Psoas muscle (tissue), 8 donors: ENCODE results near the gene ZNF618. TPM values are rescaled to one million over a fixed set of nuclear protein-coding genes. Genes with fewer than 3 reads are reported as not detected.

ENCODE experiments used
- ATAC-seq, 4 donors: fragments of 200-7000 bp; cut with Tn5 transposase; one replicate each; pipeline ENCODE4 v1.9.1; 2020; ENCODE audit warnings: moderate library complexity in 3 of 4, mild to moderate bottlenecking in 2 of 4
- DNase-seq, 2 donors: peaks; one replicate each; pipeline ENCODE4 v3.0.0-alpha.2; 2020
- H3K27ac ChIP-seq: fragments of 200-600 bp; one replicate; pipeline ENCODE4 v1.8.0; 2022
- H3K27me3 ChIP-seq, 3 donors: fragments of 200-600 bp in 1 of 3; one replicate each; pipeline versions ENCODE4 v1.6.1 to v1.8.0; 2013 to 2022; ENCODE audit warnings: low read length in 2 of 3, mild to moderate bottlenecking in 2 of 3, moderate library complexity in 1 of 3; ENCODE audit not compliant: insufficient read depth in 3 of 3
- H3K36me3 ChIP-seq, 2 donors: fragments of 200-600 bp in 1 of 2; one replicate each; pipeline versions ENCODE4 v1.6.1 to v1.8.0; 2013 to 2022; ENCODE audit warnings: low read depth in 1 of 2, mild to moderate bottlenecking in 1 of 2, moderate library complexity in 1 of 2; ENCODE audit not compliant: insufficient read depth in 1 of 2
- H3K4me1 ChIP-seq: fragments of 200-600 bp; one replicate; pipeline ENCODE4 v1.8.0; 2022
- H3K4me3 ChIP-seq: fragments of 200-600 bp; one replicate; pipeline ENCODE4 v1.8.0; 2022; ENCODE audit warnings: mild to moderate bottlenecking
- H3K9me3 ChIP-seq: fragments of 200-600 bp; one replicate; pipeline ENCODE4 v1.8.0; 2022
- WGBS, 3 donors: extraction: QIAGEN DNeasy Blood & Tissue Kit; methylation state at CpG; one replicate each; pipeline versions ENCODE4 v1.1.6 to v1.1.7; 2013; 5-methylcytosine and 5-hydroxymethylcytosine counted together
- intact Hi-C, 2 donors: fragments of 100-400 bp; cut with DNase I; formaldehyde crosslinking; loops; one replicate each; pipeline versions ENCODE4 v1.11.0 to v1.14.2; 2022
- polyA plus RNA-seq, 3 donors: library from polyadenylated mRNA; stranded (reverse); fragments of 200-250 nt; gene quantifications; one replicate each; pipeline ENCODE4 v1.2.3, GENCODE V29; 2013
- total RNA-seq, 4 donors: library from RNA; stranded (reverse); fragmentation: NEBNext Ultra II Directional in 2 of 4; extraction: Animal tissue kit (Norgen Biotek cat#: 25700) in 2 of 4; gene quantifications; one replicate each; pipeline versions ENCODE4 v1.2.1 to v1.2.4, GENCODE V29; 2021 to 2023
- TF ChIP-seq, protein P1 (sequence below): fragments of 200-600 bp; IDR thresholded peaks from one replicate; pipeline ENCODE4 v1.8.0; 2022; ENCODE audit warnings: antibody characterized with exemption
- donor health status: healthy with polysubstance abuse.
- donor health status: DM: no; HTN: no; CAD: no; lungs with moderate emphysema.
- donor health status: Bipolar disorder and iron deficiency.
- donor health status: healthy.
- donor health status: DM: yes; HTN: yes; CAD: no.
- donor health status: DM: no; HTN: no; CAD: no.
- donor health status: DM: no; HTN: no; CAD: no.
- donor health status: DM: yes; HTN: yes; CAD: no.

ZNF618 gene
- total and polyA plus RNA-seq, 7 donors, result 0.31 to 2.7 (median 1.2) TPM

DNA sequence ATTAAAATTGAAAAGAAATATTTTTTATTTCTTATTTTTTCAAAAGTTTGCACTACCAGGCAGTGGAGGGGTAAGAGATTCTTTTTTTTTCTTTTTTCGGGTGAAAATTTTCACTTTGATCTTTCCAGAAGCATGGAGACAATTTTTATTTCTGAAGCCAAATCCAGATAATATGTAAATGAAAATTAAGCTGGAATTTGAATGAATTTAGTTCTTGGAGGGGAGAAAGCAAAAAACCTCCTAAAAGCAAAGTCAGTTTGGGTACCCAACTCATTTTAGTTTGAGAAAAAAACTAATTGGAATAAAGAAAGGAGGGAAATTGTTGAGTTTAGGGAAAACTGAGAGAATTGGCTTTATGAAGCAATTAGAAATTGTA is 872 bp downstream of the ZNF618 start:
- intact Hi-C loops, result loop anchor here in 1 of 2 donors (10.0 kb wide), 1 partner anchor 192 kb away; no protein-coding TSS in a partner anchor
- H3K36me3 ChIP-seq, result no peaks in the 10 kb centered on the region
- DNase-seq (no peak), ATAC-seq (no peak)
- H3K27ac ChIP-seq, result no peak overlapping the region
- no peaks in the 10 kb centered on the region for H3K27me3 ChIP-seq
- H3K4me3 ChIP-seq, result peak overlapping the region; percentile 93
- peaks cover 5% of the 10 kb centered on the region for H3K4me1 ChIP-seq
- TF ChIP-seq, protein P1, sequence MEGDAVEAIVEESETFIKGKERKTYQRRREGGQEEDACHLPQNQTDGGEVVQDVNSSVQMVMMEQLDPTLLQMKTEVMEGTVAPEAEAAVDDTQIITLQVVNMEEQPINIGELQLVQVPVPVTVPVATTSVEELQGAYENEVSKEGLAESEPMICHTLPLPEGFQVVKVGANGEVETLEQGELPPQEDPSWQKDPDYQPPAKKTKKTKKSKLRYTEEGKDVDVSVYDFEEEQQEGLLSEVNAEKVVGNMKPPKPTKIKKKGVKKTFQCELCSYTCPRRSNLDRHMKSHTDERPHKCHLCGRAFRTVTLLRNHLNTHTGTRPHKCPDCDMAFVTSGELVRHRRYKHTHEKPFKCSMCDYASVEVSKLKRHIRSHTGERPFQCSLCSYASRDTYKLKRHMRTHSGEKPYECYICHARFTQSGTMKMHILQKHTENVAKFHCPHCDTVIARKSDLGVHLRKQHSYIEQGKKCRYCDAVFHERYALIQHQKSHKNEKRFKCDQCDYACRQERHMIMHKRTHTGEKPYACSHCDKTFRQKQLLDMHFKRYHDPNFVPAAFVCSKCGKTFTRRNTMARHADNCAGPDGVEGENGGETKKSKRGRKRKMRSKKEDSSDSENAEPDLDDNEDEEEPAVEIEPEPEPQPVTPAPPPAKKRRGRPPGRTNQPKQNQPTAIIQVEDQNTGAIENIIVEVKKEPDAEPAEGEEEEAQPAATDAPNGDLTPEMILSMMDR, result peak; percentile 44
- WGBS, 3 donors, result 0 to 3% (median 1%) methylated on average over 1 of the region's 1 CpG
- H3K9me3 ChIP-seq, result no peaks in the 10 kb centered on the region

DNA sequence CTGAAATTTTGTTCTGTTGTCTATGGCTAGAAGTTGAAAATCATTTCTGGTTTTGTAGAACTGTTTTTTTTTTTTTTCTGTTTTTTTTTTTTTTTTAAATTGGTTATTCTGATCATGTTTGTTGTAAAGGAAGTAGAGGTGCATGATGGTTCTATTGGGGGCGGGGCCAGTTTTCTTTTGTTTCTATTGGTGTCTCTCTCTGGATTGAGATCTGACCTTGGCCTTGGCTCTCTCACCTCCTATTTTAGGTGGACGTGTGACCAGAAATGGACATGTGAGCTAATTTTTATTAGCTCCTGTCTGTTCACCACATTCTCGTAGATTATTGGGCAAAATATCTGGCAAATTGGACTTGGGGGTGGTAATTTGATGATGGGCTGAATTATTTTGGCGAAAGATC is 3.2 kb downstream of the ZNF618 start:
- DNase-seq, result peak in 1 of 2 donors; percentile 20
- peak in 1 of 4 donors; percentile 38 for ATAC-seq
- TF ChIP-seq, protein P1, result no peak
- Histone ChIP-seq H3K27me3 (no peaks in the 10 kb centered on the region), H3K9me3 (no peaks in the 10 kb centered on the region), H3K27ac (no peak overlapping the region), H3K36me3 (no peaks in the 10 kb centered on the region), H3K4me1 (peaks cover 5% of the 10 kb centered on the region), H3K4me3 (no peak overlapping the region)
- intact Hi-C loops, result loop anchor here in 1 of 2 donors (10.0 kb wide), 1 partner anchor 195 kb away; no protein-coding TSS in a partner anchor
- 83 to 92% (median 85%) methylated on average over 4 of the region's 4 CpGs for WGBS, 3 donors

DNA sequence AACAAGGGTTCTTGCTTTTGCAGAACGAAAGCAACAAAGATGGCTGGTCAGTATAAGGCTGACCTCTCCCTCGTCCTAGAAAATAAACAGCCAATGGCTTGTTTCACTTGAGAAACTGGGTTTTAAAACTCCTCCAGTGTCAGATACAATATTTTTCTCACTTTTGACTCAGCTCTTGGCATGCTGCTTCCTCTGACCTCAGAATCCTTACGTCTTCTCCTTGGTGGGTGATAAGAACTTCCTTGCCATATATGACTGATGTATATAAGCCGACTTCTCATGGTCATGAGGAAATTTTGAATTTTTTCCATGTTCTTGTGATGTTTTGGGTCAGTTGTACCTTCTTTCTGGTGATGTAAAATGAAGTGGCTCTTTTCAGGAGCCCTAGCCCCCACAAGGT is 3.8 kb downstream of the ZNF618 start:
- DNase-seq (no peak), ATAC-seq (no peak)
- Histone ChIP-seq H3K4me3 (no peak overlapping the region), H3K27ac (no peak overlapping the region), H3K9me3 (no peaks in the 10 kb centered on the region), H3K27me3 (no peaks in the 10 kb centered on the region), H3K4me1 (peaks cover 5% of the 10 kb centered on the region), H3K36me3 (no peaks in the 10 kb centered on the region)
- WGBS, 3 donors, result 88 to 89% (median 89%) methylated on average over 4 of the region's 4 CpGs
- intact Hi-C loops, result loop anchor here in 1 of 2 donors (5.0 to 10.0 kb wide), 3 partner anchors 37 to 195 kb away; no protein-coding TSS in a partner anchor
- TF ChIP-seq, protein P1, result no peak

DNA sequence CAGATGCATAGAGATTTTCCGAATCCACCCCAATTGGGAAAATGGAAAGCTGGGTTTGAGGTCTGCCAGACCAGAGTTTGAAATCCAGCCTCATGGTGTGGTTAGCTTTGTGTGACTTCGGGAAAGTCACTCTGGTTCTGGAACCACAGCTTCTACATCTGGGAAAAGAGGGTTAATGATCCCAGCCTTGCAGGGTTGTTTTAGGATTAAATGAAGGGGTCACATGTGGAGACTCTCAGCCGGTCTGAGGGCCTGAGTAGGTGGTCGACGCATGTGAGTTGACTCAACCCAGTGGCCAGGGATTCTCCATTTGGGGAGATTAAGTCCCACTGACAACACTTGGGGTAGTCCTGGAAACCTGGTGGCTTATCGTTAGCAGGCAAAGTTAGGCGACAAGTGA is 6.1 kb downstream of the ZNF618 start:
- no peak for DNase-seq
- ATAC-seq, result no peak
- WGBS, 3 donors, result 90 to 93% (median 93%) methylated on average over 7 of the region's 7 CpGs
- TF ChIP-seq, protein P1, result no peak
- Histone ChIP-seq H3K4me3 (no peak overlapping the region), H3K4me1 (peaks cover 21% of the 10 kb centered on the region), H3K27me3 (no peaks in the 10 kb centered on the region), H3K27ac (no peak overlapping the region), H3K9me3 (no peaks in the 10 kb centered on the region), H3K36me3 (no peaks in the 10 kb centered on the region)
- intact Hi-C loops, result loop anchor here in 1 of 2 donors (5.0 kb wide), 2 partner anchors 35 to 75 kb away; no protein-coding TSS in a partner anchor

DNA sequence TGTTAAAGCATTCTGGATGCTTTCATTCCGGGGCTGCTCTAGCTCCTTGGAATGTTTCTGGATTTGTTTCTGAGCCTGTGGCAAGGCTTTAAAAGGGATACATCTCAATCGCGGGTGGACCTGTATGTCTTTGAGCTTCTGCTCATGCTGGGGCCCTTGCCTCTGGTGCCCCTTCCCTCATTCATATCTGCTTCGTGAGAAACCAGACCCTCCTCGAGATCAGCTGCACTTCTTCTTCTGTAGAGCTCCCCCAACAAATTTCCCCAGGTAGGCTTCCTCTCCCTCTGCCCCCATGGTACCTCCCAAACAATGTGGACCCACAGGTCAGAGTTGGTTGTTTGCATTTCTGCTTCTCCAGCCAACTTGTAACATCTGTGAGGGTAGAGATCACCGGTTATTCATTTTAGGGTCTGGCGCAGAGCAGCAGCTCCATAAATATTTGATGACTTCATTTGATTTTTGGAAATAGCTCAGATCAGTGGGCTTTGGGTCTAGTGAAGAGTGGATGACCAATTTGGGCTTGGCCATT is 6.6 kb downstream of the ZNF618 start:
- DNase-seq (no peak), ATAC-seq (no peak)
- Histone ChIP-seq H3K9me3 (no peaks in the 10 kb centered on the region), H3K27me3 (no peaks in the 10 kb centered on the region), H3K4me1 (peaks cover 19% of the 10 kb centered on the region), H3K4me3 (no peak overlapping the region), H3K36me3 (no peaks in the 10 kb centered on the region), H3K27ac (no peak overlapping the region)
- WGBS, 3 donors, result 82 to 86% (median 84%) methylated on average over 7 of the region's 7 CpGs
- TF ChIP-seq, protein P1, result no peak
- intact Hi-C loops, result loop anchor here in 1 of 2 donors (5.0 kb wide), 2 partner anchors 35 to 75 kb away; no protein-coding TSS in a partner anchor
